Measurements from ENCODE around the gene SCN4A. TPM values are rescaled to one million over a fixed set of nuclear protein-coding genes. Genes with fewer than 3 reads are reported as not detected.
"Not testable (repeated sequence)": the region's sequence is repeated elsewhere in the genome, so short reads cannot be mapped to it uniquely, and the experiment has no call there.

The SCN4A gene
- total and polyA plus RNA-seq, 2 experiments from 2014 or later, result 0.07 TPM; not detected in 1

GRCh38 chr17:63916566-63917185 is 56.0 kb downstream of the SCN4A start:
- H3K4me3 ChIP-seq, result no peak overlapping the region
- H3K4me2 ChIP-seq, result no peak overlapping the region
- no peaks in the 10 kb centered on the region for H3K9me2 ChIP-seq (replicated peaks; ENCODE audit: insufficient read depth)
- WGBS (ENCODE audit: low lambda C conversion rate, missing lambda C conversion rate), result 86% methylated on average over 12 of the region's 12 CpGs
- H3K79me2 ChIP-seq, result no peaks in the 10 kb centered on the region
- no peaks in the 10 kb centered on the region for H4K20me1 ChIP-seq (ENCODE audit: insufficient read depth, poor library complexity, severe bottlenecking)
- DNase-seq (ENCODE audit: low spot score), result no peak
- H3K4me1 ChIP-seq (ENCODE audit: insufficient read depth), result no peaks in the 10 kb centered on the region
- TF ChIP-seq EZH2phosphoT487 (IDR thresholded peaks at IDR 0.05; ENCODE audit: low read depth, severe bottlenecking, unreplicated experiment) (no peak), EZH2 (IDR thresholded peaks at IDR 0.05; ENCODE audit: borderline replicate concordance) (no peak), CTCF (IDR thresholded peaks at IDR 0.05; ENCODE audit: poor library complexity) (no peak)
- no peak overlapping the region for H3K27ac ChIP-seq
- no peaks in the 10 kb centered on the region for H3K9me3 ChIP-seq (ENCODE audit: low read depth)
- H3K27me3 ChIP-seq, result peaks cover 7% of the 10 kb centered on the region
- no peaks in the 10 kb centered on the region for H3K36me3 ChIP-seq (replicated peaks; ENCODE audit: insufficient read depth, low read depth)
- H2AFZ ChIP-seq, result no peak overlapping the region

GRCh38 chr17:63915753-63916152 is 57.0 kb downstream of the SCN4A start:
- not testable (repeated sequence) for H3K36me3 ChIP-seq (replicated peaks; ENCODE audit: insufficient read depth, low read depth); H4K20me1 ChIP-seq (ENCODE audit: insufficient read depth, poor library complexity, severe bottlenecking); H3K79me2 ChIP-seq; H3K4me3 ChIP-seq; H3K27me3 ChIP-seq; H2AFZ ChIP-seq; DNase-seq (ENCODE audit: low spot score); H3K4me2 ChIP-seq; H3K9me3 ChIP-seq (ENCODE audit: low read depth); H3K27ac ChIP-seq; H3K9me2 ChIP-seq (replicated peaks; ENCODE audit: insufficient read depth); H3K4me1 ChIP-seq (ENCODE audit: insufficient read depth)
- WGBS (ENCODE audit: low lambda C conversion rate, missing lambda C conversion rate), result 90% methylated on average over 10 of the region's 10 CpGs

- Histone ChIP-seq H3K4me3 (no peak overlapping the region), H3K36me3 (replicated peaks; ENCODE audit: insufficient read depth, low read depth) (no peaks in the 10 kb centered on the region), H3K27me3 (peaks cover 7% of the 10 kb centered on the region), H3K4me1 (ENCODE audit: insufficient read depth) (no peaks in the 10 kb centered on the region), H2AFZ (no peak overlapping the region), H3K9me3 (ENCODE audit: low read depth) (no peaks in the 10 kb centered on the region), H3K27ac (no peak overlapping the region), H3K4me2 (no peak overlapping the region), H4K20me1 (ENCODE audit: insufficient read depth, poor library complexity, severe bottlenecking) (no peaks in the 10 kb centered on the region), H3K9me2 (replicated peaks; ENCODE audit: insufficient read depth) (no peaks in the 10 kb centered on the region), H3K79me2 (no peaks in the 10 kb centered on the region)
- no peak for DNase-seq (ENCODE audit: low spot score)
- TF ChIP-seq EZH2phosphoT487 (IDR thresholded peaks at IDR 0.05; ENCODE audit: low read depth, severe bottlenecking, unreplicated experiment) (no peak), EZH2 (IDR thresholded peaks at IDR 0.05; ENCODE audit: borderline replicate concordance) (no peak), CTCF (IDR thresholded peaks at IDR 0.05; ENCODE audit: poor library complexity) (no peak)
- WGBS (ENCODE audit: low lambda C conversion rate, missing lambda C conversion rate), result 96% methylated on average over 7 of the region's 7 CpGs
Observed at GRCh38 chr17:63914471-63914870, 58.2 kb downstream of the SCN4A start.

- H2AFZ ChIP-seq, result no peak overlapping the region
- peak; percentile 48 for DNase-seq (ENCODE audit: low spot score)
- WGBS (ENCODE audit: low lambda C conversion rate, missing lambda C conversion rate), result 49% methylated on average over 7 of the region's 8 CpGs
- H3K79me2 ChIP-seq, result no peaks in the 10 kb centered on the region
- no peaks in the 10 kb centered on the region for H3K9me3 ChIP-seq (ENCODE audit: low read depth)
- peaks cover 3% of the 10 kb centered on the region for H3K27me3 ChIP-seq
- no peaks in the 10 kb centered on the region for H4K20me1 ChIP-seq (ENCODE audit: insufficient read depth, poor library complexity, severe bottlenecking)
- no peaks in the 10 kb centered on the region for H3K4me1 ChIP-seq (ENCODE audit: insufficient read depth)
- no peak overlapping the region for H3K4me2 ChIP-seq
- TF ChIP-seq CTCF (IDR thresholded peaks at IDR 0.05; ENCODE audit: poor library complexity), result peak; percentile 80
- TF ChIP-seq EZH2 (IDR thresholded peaks at IDR 0.05; ENCODE audit: borderline replicate concordance), result no peak
- no peaks in the 10 kb centered on the region for H3K36me3 ChIP-seq (replicated peaks; ENCODE audit: insufficient read depth, low read depth)
- no peak overlapping the region for H3K4me3 ChIP-seq
- H3K27ac ChIP-seq, result no peak overlapping the region
- no peaks in the 10 kb centered on the region for H3K9me2 ChIP-seq (replicated peaks; ENCODE audit: insufficient read depth)
Observed at GRCh38 chr17:63911657-63912100, 61.0 kb downstream of the SCN4A start.
